ENCODE data around the gene TTF2. TPM values are rescaled to one million over a fixed set of nuclear protein-coding genes. Genes with fewer than 3 reads are reported as not detected.

Gene TTF2
- total RNA-seq, 4 donors from 2014 or later, result 9.7 to 15.2 (median 12.2) TPM

DNA sequence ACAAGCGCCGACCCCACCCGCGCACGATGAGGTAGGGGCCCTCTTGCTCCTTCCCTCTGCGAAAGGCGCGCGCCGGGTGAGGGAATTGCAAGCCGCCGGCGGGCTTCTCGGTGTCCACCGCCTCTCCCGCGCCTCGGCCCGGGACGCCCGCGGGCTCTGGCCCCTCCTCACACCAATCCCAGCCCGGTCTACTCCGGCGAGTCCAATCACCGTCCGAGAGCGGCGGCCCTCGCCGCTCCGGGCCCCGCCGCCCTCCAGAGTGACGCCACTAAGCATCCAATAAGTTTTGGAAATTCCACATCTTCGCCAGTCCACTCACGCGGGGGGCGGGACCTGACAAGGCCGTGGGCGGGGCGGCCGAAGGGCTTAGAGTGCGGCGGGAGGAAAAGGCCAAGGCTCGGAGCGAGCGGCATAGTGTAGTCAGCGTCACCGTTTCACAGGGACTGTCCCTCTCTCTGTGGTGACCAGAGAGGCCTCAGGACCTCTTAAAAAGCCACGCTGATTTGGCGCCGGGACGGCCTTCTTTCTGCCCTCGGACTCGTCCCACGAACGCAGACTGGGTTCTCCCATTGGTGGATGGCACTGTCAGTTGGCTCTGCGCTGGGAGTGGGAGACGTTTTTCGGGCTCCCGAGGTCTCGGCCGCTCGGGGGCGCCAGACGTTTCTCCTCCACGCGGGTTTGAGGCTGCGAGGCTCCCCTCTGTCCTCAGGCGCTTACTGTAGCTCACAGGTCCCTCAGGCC is 61.6 kb downstream of the TTF2 start, which contains the start of gene TRIM45:
TSS of gene TRIM45 (minus strand) at position 161 of the 741 bp plus-strand sequence. CDS start 548 bp downstream, outside the sequence.
- DNase-seq (peak; percentile 93 to 97), ATAC-seq (peak; percentile 84 to 90)
- H3K27me3 ChIP-seq, result no peaks in the 10 kb centered on the region
- H3K36me3 ChIP-seq, result no peaks in the 10 kb centered on the region
- peak within 1 kb of the TSS; percentile 60 to 85 (median 80) for H3K4me3 ChIP-seq
- H3K4me1 ChIP-seq, result peaks cover 57 to 64% of the 10 kb centered on the region in 2 donors
- TF ChIP-seq, protein P1, sequence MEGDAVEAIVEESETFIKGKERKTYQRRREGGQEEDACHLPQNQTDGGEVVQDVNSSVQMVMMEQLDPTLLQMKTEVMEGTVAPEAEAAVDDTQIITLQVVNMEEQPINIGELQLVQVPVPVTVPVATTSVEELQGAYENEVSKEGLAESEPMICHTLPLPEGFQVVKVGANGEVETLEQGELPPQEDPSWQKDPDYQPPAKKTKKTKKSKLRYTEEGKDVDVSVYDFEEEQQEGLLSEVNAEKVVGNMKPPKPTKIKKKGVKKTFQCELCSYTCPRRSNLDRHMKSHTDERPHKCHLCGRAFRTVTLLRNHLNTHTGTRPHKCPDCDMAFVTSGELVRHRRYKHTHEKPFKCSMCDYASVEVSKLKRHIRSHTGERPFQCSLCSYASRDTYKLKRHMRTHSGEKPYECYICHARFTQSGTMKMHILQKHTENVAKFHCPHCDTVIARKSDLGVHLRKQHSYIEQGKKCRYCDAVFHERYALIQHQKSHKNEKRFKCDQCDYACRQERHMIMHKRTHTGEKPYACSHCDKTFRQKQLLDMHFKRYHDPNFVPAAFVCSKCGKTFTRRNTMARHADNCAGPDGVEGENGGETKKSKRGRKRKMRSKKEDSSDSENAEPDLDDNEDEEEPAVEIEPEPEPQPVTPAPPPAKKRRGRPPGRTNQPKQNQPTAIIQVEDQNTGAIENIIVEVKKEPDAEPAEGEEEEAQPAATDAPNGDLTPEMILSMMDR (IDR thresholded peaks at IDR 0.05 in 4 of 5, conservative IDR thresholded peaks at IDR 0.05 in 1 of 5), result peak; percentile 59 to 82 (median 66)
- TF ChIP-seq POLR2A (IDR thresholded peaks at IDR 0.05), result peak; percentile 69 to 79
- H3K9me3 ChIP-seq, result no peaks in the 10 kb centered on the region
- intact Hi-C loops (cut with DNase I; ENCODE audit: low total_unique reads), result loop anchor here (1.0 to 10.0 kb wide), 5 partner anchors 27 to 747 kb away; partner anchors contain the start of genes ATP1A1 and MAN1A2
- H3K27ac ChIP-seq, result peak within 1 kb of the TSS; percentile 87 to 97 (median 92)
- in situ Hi-C loops (cut with MboI; ENCODE audit: low sequenced_read_pairs in 4 of 4), result no loop called here

DNA sequence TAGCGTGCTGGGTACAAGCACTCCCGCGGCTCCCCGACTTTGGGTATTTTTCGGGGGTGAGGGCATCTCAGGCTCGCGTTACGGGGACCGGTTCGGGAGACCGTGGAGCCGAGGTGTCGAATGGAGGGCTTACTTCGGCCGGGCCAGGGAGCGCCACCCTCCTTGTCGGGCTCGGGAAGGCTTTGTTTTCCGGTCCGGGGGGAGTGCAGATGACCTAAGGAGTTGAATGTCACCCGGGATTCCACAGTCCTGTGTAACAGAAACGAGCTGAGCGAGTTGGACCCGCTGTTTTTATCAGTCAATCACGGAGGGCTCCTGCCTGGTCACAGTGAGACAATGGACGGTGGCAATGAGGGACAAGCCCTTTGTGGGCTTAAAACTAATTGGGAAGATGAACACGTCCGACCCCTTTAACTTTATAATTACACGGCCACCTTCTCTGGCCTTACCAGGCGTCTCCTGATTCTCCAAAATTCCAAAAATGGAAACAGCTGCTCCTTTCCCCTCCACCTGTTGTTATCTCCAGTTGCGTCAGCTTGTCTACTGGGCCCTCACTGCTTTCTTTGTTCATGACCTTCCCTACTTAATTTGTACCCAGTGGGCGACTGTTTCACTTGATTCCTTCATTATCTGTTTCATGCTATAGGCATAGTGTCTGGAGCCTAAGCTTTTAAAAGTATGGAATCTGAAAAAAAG is 62.4 kb downstream of the TTF2 start:
- TF ChIP-seq, protein P1 (IDR thresholded peaks at IDR 0.05 in 4 of 5, conservative IDR thresholded peaks at IDR 0.05 in 1 of 5), result no peak
- TF ChIP-seq POLR2A (IDR thresholded peaks at IDR 0.05), result no peak
- intact Hi-C loops (cut with DNase I; ENCODE audit: low total_unique reads), result loop anchor here (1.0 to 10.0 kb wide), 4 partner anchors 160 to 748 kb away; partner anchors contain the start of genes ATP1A1 and MAN1A2
- DNase-seq, result peak in 1 of 2 donors; percentile 31
- H3K27ac ChIP-seq, result peak overlapping the region; percentile 87 to 97 (median 92)
- H3K4me1 ChIP-seq, result peaks cover 49 to 57% of the 10 kb centered on the region in 2 donors
- in situ Hi-C loops (cut with MboI; ENCODE audit: low sequenced_read_pairs in 4 of 4), result no loop called here
- no peaks in the 10 kb centered on the region for H3K9me3 ChIP-seq
- H3K27me3 ChIP-seq, result no peaks in the 10 kb centered on the region
- peak overlapping the region; percentile 60 to 85 (median 80) for H3K4me3 ChIP-seq
- no peaks in the 10 kb centered on the region for H3K36me3 ChIP-seq
- peak; percentile 10 to 23 for ATAC-seq

DNA sequence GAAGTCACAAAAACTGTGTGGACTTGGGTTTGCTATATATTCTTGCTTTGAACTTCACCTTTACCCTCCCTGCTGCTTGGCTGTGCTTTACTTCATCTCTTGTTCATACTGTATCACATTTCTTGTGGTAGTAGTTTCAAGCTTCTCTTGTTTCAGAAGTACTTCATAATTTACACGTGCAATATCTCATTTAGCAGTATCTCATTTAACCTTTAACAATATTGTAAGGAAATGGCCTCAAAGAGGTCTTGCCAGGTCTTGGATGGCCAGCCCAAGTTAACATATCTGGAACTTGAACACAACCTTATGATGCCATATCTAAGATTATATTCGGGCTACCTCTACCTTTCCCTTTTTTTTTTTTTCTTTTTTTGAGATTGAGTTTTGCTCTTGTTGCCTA is 63.1 kb downstream of the TTF2 start:
- peak overlapping the region; percentile 87 to 97 (median 92) for H3K27ac ChIP-seq
- ATAC-seq, result no peak
- H3K4me1 ChIP-seq, result peaks cover 45 to 49% of the 10 kb centered on the region in 2 donors
- in situ Hi-C loops (cut with MboI; ENCODE audit: low sequenced_read_pairs in 4 of 4), result no loop called here
- H3K9me3 ChIP-seq, result no peaks in the 10 kb centered on the region
- no peaks in the 10 kb centered on the region for H3K27me3 ChIP-seq
- intact Hi-C loops (cut with DNase I; ENCODE audit: low total_unique reads), result loop anchor here (5.0 to 10.0 kb wide), 3 partner anchors 159 to 748 kb away; partner anchors contain the start of gene ATP1A1
- DNase-seq, result no peak
- no peak for TF ChIP-seq POLR2A (IDR thresholded peaks at IDR 0.05)
- TF ChIP-seq, protein P1 (IDR thresholded peaks at IDR 0.05 in 4 of 5, conservative IDR thresholded peaks at IDR 0.05 in 1 of 5), result no peak
- no peak overlapping the region for H3K4me3 ChIP-seq
- no peaks in the 10 kb centered on the region for H3K36me3 ChIP-seq

DNA sequence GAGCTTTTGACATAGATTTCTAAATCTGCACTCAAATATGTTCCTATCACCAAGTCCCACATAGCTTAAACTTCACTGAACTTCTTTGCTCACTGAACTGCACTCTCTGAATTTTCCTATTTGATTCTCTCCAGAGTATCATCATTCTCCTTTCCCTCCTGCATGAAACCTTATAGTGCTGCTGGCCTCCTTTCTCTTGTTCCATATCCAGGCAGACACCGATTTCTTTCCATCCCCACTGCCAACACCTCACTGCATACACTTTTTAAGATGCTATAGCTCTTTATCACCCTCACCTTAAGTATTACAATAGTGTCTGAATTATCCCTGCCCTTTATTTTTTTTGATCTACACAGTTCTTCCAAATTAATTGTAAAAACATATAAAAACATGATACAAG is 64.5 kb downstream of the TTF2 start:
- no peaks in the 10 kb centered on the region for H3K9me3 ChIP-seq
- H3K27me3 ChIP-seq, result no peaks in the 10 kb centered on the region
- peak overlapping the region; percentile 87 to 97 (median 92) for H3K27ac ChIP-seq
- no peak for DNase-seq
- H3K4me3 ChIP-seq, result no peak overlapping the region
- no peaks in the 10 kb centered on the region for H3K36me3 ChIP-seq
- intact Hi-C loops (cut with DNase I; ENCODE audit: low total_unique reads) (loop anchor here (5.0 to 10.0 kb wide), 3 partner anchors 158 to 750 kb away; partner anchors contain the start of gene ATP1A1), in situ Hi-C loops (cut with MboI; ENCODE audit: low sequenced_read_pairs in 4 of 4) (loop anchor here (5.0 kb wide), 2 partner anchors 47 to 52 kb away; no protein-coding TSS in a partner anchor)
- no peak for ATAC-seq
- TF ChIP-seq, protein P1 (IDR thresholded peaks at IDR 0.05 in 4 of 5, conservative IDR thresholded peaks at IDR 0.05 in 1 of 5), result no peak
- TF ChIP-seq POLR2A (IDR thresholded peaks at IDR 0.05), result no peak
- peaks cover 35 to 40% of the 10 kb centered on the region in 2 donors for H3K4me1 ChIP-seq
